ENCODE data around the gene ZNF577. TPM values are rescaled to one million over a fixed set of nuclear protein-coding genes. Genes with fewer than 3 reads are reported as not detected.

Gene ZNF577
- total RNA-seq, 1 donor from 2014 or later: 23.0 TPM

- no peak for DNase-seq (ENCODE audit: low spot score in 2 of 2, unreplicated experiment in 2 of 2)
- H3K9me3 Mint-ChIP-seq: peaks cover 57% of the 10 kb centered on the region
- no peak overlapping the region for H3K27ac Mint-ChIP-seq
- no peak overlapping the region for H3K4me3 Mint-ChIP-seq
- no peaks in the 10 kb centered on the region for H3K4me1 Mint-ChIP-seq
- TF ChIP-seq CTCF (IDR thresholded peaks at IDR 0.05; ENCODE audit: unreplicated experiment): no peak
- H3K27me3 Mint-ChIP-seq (ENCODE audit: low read depth): no peaks in the 10 kb centered on the region
- H3K36me3 Mint-ChIP-seq: peaks cover 8% of the 10 kb centered on the region
These were observed 50.6 kb downstream of the ZNF577 start for GRCh38 chr19:51837145-51837544.

- Mint-ChIP-seq H3K36me3 (peaks cover 4% of the 10 kb centered on the region), H3K27ac (no peak overlapping the region), H3K27me3 (ENCODE audit: low read depth) (no peaks in the 10 kb centered on the region), H3K4me1 (no peaks in the 10 kb centered on the region), H3K9me3 (peaks cover 71% of the 10 kb centered on the region), H3K4me3 (no peak overlapping the region)
- DNase-seq (ENCODE audit: low spot score in 2 of 2, unreplicated experiment in 2 of 2): no peak
- no peak for TF ChIP-seq CTCF (IDR thresholded peaks at IDR 0.05; ENCODE audit: unreplicated experiment)
These were observed 57.5 kb downstream of the ZNF577 start for GRCh38 chr19:51830274-51830673.

GRCh38 chr19:51824281-51825005 is 63.3 kb downstream of the ZNF577 start:
- TF ChIP-seq CTCF (IDR thresholded peaks at IDR 0.05; ENCODE audit: unreplicated experiment): no peak
- no peaks in the 10 kb centered on the region for H3K36me3 Mint-ChIP-seq
- no peaks in the 10 kb centered on the region for H3K4me1 Mint-ChIP-seq
- no peak for DNase-seq (ENCODE audit: low spot score in 2 of 2, unreplicated experiment in 2 of 2)
- no peak overlapping the region for H3K27ac Mint-ChIP-seq
- no peaks in the 10 kb centered on the region for H3K27me3 Mint-ChIP-seq (ENCODE audit: low read depth)
- H3K9me3 Mint-ChIP-seq: peaks cover 88% of the 10 kb centered on the region
- no peak overlapping the region for H3K4me3 Mint-ChIP-seq

GRCh38 chr19:51822946-51823345 is 64.8 kb downstream of the ZNF577 start:
- H3K4me3 Mint-ChIP-seq: no peak overlapping the region
- no peaks in the 10 kb centered on the region for H3K36me3 Mint-ChIP-seq
- H3K9me3 Mint-ChIP-seq: peaks cover 90% of the 10 kb centered on the region
- TF ChIP-seq CTCF (IDR thresholded peaks at IDR 0.05; ENCODE audit: unreplicated experiment): no peak
- H3K27ac Mint-ChIP-seq: no peak overlapping the region
- no peak for DNase-seq (ENCODE audit: low spot score in 2 of 2, unreplicated experiment in 2 of 2)
- no peaks in the 10 kb centered on the region for H3K27me3 Mint-ChIP-seq (ENCODE audit: low read depth)
- no peaks in the 10 kb centered on the region for H3K4me1 Mint-ChIP-seq

GRCh38 chr19:51822325-51822724 is 65.4 kb downstream of the ZNF577 start:
- no peak for DNase-seq (ENCODE audit: low spot score in 2 of 2, unreplicated experiment in 2 of 2)
- Mint-ChIP-seq H3K36me3 (no peaks in the 10 kb centered on the region), H3K27ac (no peak overlapping the region), H3K27me3 (ENCODE audit: low read depth) (no peaks in the 10 kb centered on the region), H3K4me3 (no peak overlapping the region), H3K4me1 (no peaks in the 10 kb centered on the region), H3K9me3 (peaks cover 87% of the 10 kb centered on the region)
- no peak for TF ChIP-seq CTCF (IDR thresholded peaks at IDR 0.05; ENCODE audit: unreplicated experiment)
